NCI-H774 (cell line): ENCODE data around the gene SINHCAF.

Source experiments
- DNase-seq: peaks from one replicate; lab custom pipeline; 2025; lab: John Stamatoyannopoulos, UW

Gene SINHCAF

DNA sequence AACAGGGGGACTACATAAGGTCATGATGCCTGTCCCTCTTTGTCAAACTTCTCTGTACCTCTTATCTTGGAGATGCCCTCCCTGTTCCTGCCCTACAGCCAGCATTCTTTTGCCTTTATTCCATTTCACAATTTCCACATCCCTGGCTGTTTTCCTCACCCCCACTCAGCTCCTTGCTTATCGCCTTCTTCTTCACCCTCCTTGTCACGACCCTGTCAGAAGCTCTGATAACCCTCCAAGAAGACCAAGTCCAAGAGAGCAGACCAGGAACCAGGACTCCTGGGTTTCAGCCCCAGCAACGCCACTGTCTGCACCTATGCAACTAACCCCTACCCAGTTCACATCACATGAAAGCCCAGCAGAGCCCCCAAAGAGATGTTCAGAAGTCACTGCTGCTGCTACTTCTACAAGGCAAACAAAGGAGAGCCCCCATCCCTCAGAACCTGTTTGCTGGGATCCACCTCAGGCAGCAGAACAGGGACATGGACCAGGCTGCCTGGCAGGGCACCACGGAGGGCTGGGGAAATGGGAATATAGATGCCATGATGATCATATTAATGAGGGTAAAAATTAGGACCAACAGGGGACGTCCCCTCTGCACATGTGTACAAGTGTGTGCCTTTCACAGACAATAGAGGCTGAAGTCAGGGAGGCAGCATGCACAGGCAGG is 92.8 kb downstream of the SINHCAF start:
- no peak for DNase-seq

DNA sequence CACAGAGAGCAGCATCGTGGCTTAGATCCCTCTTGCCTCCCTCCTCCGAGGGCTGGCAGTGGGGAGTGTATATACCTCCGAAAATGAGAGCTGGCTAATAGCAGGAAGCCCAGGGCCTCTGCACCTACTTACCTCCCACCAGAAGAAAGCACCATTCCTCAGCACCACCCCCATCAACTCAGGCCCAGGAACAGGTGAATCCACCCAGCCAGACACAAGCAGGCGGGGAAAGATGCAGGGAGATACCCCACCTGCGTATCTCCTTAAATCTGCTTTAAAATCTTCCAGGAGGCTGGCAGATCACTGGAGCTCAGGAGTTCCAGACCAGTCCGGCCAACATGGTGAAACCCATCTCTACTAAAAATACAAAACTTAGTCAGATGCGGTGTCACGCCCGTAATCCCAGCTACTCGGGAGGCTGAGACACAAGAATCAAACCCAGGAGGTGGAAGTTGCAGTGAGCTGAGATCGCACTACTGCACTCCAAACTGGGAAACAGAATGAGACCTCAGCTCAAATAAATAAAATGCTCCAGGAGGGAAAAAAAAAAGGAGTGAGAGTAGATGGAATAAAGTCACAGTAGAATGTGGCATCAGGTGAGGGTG is 93.5 kb downstream of the SINHCAF start:
- DNase-seq, result no peak

DNA sequence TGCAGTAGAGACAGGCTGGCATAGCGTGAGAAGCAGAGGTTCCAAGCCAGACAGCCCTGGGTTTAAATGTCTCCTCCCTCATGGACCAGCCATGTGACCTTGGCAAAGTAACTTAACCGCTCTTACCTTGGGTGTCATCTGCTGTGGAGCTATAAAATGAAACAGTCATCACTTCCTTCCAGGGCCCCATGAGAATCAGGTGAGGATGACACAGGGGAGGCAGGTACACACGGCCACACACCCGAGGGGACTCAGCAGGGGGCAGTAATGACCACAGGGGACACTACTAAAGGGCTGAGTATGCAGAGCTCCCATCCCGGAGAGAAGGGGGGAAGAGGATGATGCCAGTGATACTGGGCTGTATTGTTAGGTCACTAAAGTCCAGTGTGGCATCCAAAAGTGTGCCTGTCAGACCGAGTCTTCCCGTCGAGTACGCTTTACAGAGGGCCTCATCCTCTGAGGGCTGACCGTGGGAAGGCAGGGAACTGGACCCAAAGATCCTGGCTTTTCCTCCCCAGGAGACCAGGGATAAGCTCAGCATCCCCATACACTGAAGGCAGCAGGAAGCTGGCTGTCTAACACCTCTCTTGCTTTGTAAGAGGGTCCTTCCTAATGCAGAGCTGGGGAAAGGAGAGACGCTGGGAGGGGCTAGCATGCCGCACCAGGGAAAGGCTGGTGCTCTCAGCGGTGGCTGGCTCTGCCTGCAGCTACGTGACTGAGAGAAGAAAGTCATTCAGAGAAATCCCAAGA is 94.2 kb downstream of the SINHCAF start:
- DNase-seq, result no peak
